HG02973 (cell line): ENCODE results near the gene CLCN2.

Experiments used
- ATAC-seq: cut with Tn5 transposase; IDR thresholded peaks from one replicate; pipeline ENCODE4 v1.9.1; 2021; ENCODE audit warnings: moderate library complexity; ENCODE audit not compliant: unreplicated experiment

The CLCN2 gene

DNA sequence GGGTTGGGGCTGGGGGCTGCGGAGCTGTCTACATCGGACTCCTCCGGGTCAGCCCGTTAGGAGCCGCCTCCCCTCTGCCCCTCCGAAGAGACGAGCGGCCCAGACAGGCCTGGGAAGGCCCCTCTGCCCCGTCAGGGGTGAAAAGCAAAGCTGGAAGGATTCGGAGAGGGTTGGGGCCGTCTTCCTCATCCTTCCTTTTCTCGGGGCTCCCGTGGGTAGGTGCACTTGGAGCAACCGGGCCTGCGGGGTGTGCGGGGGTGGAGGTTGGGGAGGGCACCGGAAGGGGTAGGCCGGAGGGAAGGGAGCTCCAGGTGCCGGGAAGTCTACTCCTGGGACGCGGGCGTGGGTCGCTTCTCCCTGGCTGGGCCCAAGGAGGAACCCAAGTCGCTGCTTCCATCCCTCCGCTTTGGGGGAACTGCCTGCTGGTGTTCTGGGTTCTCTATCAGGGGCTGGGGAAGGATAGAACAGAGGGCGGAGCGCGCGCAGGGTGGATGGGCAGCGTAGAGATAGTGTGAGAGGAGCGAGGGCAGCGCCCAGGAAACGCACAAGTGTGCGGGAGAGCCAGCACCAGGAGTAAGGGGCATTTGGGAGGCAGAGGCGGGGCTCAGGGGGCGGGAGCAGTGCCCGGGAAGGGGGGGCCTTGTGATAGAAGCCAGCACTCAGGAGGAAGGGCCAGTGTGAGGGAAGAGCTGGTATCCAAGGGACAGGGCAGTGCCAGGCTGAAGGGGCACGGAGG is 695 bp upstream of the CLCN2 start:
- no peak for ATAC-seq

DNA sequence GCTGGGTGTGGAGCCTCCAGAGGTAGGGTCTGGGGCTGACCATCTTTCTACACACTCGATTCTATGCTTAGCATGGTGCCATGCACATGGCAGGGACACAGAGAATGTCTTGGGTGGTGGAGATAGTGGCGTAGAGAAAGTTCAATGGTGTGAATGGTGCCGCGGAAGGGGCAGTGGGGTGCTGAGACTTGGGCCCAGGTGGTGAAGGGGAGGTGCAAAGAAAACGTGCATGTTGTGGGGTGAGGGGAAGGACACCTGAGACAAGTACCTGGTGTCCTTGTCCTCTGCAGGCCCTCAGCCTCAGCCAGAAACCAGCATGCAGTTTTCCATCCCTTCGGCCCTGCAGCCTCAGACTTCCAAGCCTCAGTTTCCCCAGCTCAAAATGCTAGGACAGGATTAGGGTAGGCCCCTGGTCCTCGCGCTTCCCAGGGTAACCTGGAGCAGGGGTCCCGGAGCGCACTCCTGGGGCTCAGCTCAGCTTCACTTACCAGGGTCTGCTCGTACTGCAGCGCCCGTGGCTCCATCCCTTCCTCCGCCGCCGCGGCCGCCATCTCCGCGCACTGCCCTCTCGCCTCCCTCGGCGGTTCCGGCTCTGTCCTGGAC is 375 bp downstream of the CLCN2 start:
- no peak for ATAC-seq

DNA sequence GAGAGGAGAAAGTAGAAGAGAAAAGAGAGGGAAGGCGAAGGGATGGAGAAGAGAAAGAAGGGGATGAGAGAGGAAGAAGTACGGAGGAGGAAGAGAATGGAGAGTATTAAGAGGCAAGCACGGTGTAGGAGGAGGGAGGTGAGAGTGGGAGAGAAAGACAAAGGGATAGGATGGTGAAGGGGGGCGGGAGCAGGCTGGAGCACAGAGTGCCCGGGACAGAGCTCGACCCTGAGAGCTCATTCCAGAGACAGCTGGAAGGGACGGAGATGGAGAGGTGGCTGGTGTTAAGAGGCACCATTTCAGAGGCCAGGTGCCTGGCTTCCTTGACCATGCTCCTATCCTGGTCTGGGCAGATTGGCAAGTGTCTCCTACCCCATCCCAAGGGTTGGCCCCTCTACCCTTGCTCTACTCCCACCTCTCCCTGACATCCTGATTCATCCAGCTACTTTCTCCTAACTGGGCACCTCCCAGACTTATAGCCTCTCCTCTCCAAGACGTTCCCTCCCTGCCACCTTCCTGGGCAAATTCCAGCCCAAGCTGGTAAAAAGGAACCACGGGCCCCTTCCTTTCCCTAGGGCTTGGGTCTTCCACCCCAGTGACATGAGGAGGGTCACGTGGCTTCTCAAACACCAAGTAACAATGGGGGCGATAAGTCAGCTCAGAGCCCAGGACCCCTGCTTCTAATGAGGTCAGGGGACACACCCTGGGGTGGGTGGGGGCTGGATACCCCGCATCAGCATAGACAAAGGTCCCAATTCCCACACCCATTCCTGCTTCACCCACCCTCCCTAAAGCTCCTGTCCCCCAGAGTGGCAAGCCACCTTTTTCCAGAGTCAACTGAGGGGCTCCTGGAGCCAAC is 1.1 kb downstream of the CLCN2 start:
- no peak for ATAC-seq

DNA sequence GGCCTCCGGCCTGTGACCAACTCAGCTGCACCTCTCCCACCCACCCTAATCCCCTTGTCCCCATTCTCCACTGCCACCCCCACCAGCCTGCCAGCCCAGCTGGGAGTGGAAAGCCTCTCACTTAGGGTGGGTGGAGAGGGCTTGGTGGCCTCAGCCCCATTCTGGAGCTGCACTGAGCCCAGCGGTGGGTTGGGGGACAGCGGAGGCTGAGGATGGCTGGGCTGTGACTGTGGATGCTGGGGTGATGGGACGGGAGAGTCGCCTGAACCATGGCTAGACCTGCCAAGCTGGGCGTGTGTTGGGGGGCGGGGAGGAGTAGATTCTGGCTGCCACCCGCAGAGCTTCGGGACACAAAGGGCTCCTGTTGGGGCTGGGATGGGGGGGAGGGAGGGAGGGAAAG is 1.8 kb downstream of the CLCN2 start:
- no peak for ATAC-seq

DNA sequence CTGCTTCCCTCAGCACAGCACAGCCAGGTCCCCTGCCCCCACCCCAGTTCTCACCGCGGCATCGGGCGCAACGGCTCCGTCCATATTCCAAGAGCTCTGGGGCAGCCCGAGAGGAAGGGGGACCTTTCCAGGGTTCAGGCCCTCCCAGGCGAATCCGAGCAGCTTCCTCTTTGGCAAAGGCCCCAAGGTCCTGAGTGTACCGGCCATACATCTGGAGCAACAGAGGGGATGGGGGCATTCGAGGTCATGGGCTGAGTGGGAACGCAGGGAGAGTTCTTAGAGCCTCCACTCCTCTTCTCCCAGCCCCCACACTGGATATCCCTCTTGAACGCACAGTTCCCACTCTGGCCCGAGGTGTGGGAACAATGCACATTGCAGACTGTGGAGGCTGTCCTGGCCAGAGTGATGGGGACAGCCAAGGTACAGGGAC is 2.5 kb downstream of the CLCN2 start:
- ATAC-seq = no peak

DNA sequence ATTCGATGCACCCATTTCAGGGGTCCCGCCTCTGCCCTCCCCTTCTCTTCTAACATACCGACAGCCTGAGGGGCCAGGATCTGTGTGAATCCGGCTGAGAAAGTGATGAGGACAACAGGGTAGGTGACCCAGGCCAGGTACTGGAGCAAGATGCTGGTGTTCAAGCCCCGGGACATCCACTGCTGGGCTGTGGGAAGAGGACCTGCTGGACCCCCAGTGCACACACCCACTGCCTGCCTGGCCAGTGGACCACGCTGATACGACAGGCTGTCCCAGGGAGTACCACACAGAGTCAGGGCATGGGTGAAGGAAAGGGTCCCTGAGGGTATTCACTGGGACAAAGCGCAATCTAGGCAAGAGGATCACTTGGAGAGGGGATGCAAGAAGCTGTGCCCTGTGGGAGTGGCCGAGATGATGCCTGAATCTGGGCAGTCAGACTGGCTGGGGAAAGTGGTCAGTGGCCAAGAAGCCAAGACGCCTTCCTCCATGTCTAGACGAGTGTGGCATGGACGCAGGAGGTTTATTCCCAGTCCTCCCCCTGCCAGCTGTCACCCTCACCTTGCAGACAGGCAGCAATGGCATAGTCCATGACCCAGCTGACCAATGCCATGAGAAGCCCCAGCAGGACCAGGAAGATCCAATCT is 3.2 kb downstream of the CLCN2 start:
- ATAC-seq = no peak

DNA sequence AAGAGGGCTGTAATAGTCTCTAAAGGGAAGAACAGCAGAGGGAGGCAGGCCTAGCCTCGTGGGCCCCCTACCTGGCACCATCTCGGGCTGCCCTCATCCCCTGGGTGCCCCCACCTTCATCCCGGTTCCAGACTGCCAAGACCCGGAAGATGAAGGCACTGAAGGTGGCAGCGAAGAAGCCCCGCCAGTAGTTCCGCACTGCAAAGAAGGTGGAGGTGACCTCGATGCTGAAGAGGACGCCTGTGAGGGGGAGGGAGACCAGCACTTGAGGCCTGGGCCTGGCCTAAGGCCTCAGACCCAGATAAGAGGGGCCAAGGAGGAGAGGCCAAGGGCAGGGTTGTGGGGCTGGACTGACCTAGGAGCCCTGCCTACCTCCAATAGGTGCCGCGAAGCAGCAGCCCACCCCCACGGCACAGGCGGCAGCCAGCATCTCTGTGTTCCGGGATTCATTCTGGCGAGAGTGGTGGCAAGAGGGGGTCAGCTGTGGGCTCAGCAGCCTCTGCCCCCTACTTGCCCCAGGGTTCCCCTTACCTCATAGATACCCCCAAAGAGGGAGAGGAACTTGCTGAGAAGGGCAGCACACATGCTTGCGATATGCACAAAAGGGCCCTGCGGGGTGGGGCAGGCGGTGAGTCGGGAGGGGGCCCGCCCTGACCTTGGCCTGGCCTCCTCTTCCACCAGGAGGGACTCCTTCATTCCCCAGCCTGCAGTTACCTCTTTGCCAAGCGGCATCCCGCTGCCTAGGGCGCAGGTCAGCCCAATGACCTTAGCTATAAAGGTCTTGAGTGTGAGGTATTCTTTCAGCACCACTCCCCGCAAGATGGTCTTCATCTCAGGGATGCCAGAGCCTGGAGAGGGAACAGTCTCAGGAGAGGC is 3.9 kb downstream of the CLCN2 start:
- ATAC-seq = no peak

DNA sequence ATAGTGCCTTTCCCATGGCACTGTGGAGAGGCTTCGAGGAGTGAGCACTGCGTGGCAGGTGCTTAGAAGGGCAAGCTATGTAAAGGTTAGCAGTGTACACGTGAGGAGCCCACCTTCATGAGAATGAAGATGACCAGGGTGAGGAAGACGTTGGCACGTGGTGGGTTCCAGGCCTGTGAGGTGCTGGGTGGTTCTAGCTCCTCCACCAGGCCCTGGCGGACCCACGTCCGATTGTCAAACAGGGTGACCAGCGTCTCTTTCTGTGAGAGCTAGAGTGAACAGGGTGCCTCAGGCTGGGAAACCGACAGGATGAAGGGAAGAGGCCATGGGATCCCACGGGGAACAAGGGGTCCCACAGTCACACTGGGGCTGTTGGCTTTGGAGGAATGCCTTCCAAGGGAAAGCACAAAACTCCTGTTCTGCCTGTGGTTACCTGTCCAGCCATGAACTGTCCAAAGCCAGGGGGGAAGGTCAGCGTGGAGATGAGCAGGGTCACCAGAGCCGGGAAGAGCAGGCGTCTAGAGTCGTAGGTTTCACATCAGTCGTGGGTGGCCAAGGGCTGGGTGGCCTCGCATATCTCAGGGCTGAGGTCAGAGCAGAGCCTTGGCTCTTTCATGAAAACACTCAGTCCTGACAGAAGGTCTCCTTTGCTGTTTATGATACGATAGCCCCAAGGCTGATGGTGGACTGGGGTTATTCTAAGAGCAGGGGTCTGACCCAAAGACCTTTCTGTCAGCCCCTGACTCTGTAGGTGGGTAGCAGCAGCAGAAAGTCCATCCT is 6.0 kb downstream of the CLCN2 start:
- no peak for ATAC-seq

DNA sequence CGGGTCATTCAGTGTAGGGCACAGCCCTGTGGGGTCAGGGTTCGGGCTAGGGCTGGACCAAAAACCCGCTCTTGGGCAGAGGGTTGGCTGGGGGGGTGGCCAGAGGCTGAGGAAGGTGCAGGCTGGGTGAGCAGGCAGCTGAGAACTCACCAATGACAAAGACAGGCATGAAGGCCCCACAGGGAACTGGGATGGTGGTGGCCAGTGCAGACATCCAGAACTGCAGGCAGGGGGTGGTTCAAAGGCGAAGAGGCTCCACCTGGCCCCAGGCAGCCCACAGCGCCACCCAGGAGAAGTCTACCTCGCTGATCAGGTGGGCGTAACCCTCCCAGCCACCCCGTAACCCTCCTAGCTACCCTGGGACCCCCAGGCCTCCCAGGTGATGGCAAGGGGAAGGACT is 6.7 kb downstream of the CLCN2 start:
- ATAC-seq = no peak

DNA sequence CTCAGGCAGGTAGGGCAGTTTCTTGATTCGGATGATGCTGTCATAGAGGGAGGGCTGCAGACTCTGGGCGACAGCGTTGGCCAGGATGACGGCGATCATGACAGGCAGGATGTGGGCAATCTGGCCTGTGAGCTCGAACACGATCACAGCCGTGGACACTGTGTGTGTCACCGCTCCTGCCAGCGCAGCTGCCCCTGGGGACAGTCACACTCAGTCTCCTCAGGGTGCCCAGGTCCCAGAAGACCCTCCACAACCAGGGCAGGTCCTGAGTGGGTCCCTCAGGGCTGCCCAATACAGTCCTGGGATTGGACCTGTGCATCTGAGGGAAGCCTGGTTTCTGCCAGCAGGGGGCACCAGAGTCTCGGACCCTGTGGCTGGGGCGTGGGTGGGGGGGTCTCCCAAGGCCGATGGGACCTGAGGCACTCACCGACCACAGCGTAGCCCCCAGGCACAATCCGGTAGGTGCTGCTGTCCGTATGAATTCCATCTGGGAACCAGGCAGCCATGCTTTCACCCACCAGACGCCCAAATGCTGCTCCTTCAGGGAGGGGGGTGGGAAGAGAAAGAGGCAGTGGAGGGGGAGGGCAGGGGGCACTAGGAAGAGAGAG is 7.2 kb downstream of the CLCN2 start:
- ATAC-seq = no peak

DNA sequence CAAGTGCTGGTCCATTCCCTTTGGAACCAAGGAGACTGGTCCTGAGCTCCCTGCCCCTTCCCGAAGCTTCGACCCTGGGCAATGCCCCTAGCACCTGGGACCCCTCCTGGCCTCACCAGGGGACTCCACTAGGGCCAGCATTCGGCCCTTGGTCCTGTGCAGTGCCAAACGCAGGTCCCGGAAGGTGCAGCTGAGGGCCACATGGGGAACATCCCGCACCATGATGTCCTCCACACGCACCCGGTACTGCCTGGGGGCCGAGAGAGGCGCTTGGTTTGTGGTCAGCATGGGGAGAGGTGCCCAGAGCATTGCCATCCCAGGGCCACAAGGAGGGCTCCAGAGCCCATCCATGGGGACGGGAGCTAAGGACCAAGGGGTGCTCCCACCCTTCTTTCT is 7.9 kb downstream of the CLCN2 start:
- no peak for ATAC-seq

DNA sequence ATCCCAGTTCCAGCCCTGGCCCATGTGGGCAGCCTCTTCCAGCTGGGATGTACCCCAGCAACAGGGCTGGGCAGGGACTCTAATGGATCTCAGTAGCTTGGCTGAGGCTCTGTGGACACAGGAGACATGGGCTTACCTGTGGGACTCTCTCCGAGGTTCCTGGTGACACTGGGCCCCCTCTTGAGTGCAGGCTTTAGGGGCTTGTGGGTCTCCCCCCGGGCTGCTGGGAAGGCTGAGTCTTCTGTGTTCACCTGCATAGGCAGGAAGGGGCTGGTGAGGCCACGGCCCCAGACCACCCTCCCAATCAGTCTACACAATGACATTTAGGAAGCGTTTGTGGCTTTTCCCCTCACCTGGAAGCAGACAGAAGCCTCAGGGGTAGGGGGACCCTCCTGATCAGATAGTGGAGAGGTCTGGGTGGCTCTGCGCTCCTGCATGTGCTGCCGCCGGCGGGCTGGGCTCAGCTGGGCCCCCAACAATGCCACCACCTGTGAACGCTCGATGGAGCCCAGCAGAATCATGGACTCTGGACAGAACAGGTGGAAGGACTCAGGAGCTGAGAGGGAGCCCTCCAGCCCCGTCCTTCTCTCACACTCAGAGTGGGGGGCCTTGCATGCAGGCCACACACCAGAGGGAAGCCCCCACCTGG is 8.4 kb downstream of the CLCN2 start:
- no peak for ATAC-seq

DNA sequence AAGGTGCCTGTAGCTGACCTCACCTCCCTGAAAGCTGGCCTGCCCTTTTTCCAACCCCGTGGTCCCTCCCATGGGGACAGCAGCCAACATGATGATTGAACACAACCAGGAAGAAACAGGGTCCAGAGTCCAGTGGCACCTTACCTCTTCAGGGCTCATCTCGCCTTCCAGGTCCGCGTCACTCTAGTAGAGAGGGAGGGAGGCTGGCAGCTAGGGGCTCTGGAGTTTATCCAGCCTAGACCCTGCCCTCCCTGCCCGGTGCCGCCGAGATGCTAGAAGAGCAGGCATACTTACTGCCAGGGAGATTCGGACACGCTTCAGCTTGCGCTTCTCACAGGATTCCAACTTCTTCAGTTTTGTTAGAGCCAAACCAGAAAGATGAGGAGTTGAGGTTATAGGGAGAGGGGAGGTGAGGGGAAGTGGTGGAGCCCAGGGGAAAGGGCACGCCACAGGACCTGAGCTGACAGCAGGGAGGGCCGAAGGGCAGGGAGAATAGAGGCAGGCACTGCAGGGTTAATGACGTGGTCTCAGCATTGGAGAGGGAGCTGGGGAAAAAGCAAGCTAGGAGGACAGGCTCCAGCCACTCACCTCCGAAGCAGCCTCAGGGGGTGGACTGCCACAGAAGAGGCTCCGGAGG is 9.1 kb downstream of the CLCN2 start:
- ATAC-seq = no peak

DNA sequence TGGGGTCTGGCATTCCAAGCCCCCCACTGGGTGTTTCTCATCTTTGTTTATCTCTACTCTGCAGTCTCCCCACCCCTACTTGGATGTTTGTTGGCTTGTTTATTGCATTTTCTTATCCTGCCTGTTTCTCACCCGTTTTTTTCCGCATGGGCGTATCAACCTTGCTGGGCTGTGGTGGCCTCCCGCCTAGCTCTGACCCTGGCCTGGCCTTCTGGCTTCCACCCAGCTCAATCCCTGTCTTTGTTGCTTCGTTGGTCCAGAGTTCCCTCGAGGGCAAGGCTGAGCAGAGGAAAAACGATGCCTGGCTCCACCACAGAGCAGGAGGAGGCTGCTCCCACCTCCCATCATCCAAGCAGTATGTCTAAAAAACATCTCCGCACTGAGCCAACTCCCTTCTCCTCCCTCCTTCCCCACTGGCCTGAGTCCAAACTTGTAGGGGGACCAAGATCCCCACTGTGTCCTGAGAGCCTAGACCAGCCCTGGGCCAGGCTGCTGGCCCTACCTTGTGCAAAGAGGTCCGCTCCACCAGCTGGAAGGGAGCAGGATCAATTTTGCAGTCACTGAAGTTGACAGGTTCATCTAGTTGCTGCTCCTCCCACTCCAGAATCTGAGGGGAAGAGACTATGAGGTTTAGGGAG is 9.8 kb downstream of the CLCN2 start:
- no peak for ATAC-seq

DNA sequence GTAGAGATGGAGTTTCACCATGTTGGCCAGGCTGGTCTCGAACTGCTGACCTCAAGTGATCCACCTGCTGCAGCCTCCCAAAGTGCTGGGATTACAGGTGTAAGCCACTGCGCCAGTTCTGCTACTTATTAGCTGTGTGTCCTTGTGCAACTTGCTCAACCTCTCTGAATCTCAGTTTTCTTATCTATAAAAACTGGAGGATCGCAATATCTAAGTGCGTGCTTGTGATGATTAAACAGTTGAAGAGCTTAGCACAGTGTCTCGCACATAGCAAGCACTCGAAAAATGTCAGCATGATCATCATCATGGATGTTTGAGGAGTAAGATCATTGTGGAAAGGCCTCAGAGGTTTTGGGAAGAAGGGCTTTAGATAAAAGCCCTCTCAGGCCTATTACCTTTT is 10.8 kb downstream of the CLCN2 start:
- no peak for ATAC-seq

DNA sequence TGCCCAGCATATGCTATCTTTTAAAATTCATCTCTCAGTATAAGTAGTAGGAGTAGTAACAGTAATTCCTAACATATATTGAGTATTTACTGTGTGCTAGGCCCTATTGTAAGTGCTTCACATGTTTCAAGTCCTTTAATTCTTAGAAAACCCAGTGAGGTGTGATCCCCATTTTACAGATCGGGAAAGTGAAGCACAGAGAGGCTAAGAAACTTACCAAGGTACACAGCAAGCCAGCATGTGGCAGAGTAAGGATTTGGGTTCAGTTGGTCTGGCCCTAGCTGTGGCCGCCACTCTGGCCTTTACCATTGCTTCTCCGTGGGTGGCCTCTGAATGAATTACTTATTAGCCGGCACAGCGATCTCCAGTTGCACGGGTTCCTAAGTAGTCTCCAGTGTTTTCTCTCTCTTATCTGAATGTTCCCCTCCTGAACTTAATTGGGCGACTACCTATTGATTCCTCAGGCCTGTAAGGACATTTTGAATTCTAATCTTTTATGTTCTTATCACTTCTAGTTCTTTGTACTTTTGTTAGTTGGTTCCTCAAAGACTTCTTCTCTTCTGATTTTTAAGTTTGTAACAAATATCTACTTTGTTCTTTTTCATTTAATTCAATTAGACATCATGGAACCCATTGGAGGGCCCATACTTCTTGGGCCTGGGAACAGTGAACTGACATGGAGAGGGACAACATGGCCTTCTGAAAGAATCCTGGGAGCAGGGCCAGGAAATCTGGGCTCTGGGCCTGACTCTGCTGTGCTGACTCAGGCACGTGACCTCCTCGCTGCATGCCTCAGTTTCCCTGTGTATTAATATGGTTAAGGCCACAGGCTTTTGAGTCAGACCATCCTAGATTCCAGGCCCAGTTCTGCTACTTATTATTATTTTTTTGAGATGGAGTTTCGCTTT is 11.6 kb downstream of the CLCN2 start:
- ATAC-seq = no peak

DNA sequence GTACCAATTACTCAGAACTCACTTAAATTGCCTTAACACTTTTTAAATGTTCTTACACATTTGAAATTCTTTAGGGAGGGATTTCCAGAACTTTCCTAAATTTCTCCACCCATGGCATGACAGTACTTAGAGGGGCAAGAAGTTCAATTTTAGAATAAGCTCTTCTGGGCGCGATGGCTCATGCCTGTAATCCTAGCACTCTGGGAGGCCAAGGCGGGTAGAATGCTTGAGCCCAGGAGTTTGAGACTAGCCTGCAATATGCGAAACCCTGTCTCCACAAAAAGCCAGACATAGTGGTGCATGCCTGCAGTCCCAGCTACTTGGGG is 13.4 kb downstream of the CLCN2 start:
- ATAC-seq = no peak
